ENCODE results near the gene CD3G. TPM values are rescaled to one million over a fixed set of nuclear protein-coding genes. Genes with fewer than 3 reads are reported as not detected.

The CD3G gene
- total and polyA plus RNA-seq, 10 donors, result 1.4 to 30.5 (median 17.3) TPM

DNA sequence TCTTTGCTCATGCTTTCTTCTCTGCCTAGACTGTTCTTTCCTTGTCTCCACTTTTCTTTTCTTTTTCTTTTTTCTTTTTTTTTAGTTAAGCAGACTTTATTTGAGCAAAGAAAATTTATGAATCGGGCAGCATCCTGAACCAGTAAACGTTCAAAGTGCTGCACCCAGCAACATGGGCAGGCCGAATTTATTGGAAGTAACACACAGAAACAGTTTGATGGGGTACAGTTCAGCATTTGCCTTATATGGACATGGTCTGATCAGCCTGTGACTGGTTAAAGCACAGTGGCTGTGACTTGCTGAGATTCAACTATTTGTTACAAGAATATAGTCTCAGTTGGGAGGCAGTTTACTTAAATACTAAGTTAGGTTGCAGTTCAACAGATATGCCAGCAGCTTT lies 23.6 kb upstream of the CD3G start:
- WGBS, 5 donors, result 76 to 95% (median 86%) methylated on average over 3 of the region's 3 CpGs
- H3K27ac ChIP-seq, result peak overlapping the region in 2 of 8 donors; percentile 42 to 82
- no peak for TF ChIP-seq POLR2A (IDR thresholded peaks at IDR 0.05)
- no peak for TF ChIP-seq POLR2AphosphoS5 (IDR thresholded peaks at IDR 0.05)
- TF ChIP-seq, protein P1, sequence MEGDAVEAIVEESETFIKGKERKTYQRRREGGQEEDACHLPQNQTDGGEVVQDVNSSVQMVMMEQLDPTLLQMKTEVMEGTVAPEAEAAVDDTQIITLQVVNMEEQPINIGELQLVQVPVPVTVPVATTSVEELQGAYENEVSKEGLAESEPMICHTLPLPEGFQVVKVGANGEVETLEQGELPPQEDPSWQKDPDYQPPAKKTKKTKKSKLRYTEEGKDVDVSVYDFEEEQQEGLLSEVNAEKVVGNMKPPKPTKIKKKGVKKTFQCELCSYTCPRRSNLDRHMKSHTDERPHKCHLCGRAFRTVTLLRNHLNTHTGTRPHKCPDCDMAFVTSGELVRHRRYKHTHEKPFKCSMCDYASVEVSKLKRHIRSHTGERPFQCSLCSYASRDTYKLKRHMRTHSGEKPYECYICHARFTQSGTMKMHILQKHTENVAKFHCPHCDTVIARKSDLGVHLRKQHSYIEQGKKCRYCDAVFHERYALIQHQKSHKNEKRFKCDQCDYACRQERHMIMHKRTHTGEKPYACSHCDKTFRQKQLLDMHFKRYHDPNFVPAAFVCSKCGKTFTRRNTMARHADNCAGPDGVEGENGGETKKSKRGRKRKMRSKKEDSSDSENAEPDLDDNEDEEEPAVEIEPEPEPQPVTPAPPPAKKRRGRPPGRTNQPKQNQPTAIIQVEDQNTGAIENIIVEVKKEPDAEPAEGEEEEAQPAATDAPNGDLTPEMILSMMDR (IDR thresholded peaks at IDR 0.05 in 8 of 11, conservative IDR thresholded peaks at IDR 0.05 in 3 of 11), result no peak

DNA sequence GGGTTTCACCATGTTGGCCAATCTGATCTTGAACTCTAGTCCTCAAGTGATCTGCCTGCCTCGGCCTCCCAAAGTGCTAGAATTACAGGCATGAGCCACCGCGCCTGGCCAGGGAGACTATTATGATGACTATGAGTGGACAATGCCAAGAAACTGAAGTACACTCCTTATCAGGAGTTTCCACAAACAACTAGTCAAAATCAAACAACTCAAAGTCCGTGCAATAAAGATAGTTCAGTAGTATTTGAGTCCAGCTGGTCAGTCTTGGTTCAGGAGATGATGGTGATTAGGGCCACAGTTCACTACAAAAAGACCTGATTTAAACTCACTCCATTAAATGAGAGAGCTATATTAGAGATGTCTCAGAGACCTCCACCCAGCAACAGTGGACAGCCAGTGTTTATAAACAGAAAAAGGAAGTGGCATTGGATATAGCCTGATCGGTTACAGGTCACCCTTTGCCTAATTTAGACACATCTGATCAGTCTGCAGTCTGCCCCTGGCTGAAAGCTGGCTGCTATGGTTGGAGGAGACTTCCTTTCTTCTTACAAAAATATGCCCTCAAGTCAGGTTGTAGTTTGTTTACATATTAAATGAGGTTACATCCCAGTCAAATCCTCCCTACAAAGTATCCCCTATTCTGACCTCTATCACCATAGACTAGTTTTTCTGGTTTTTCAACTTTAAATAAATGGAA lies 22.6 kb upstream of the CD3G start:
- no peak for DNase-seq
- TF ChIP-seq, protein P1 (IDR thresholded peaks at IDR 0.05 in 8 of 11, conservative IDR thresholded peaks at IDR 0.05 in 3 of 11), result no peak
- TF ChIP-seq POLR2A (IDR thresholded peaks at IDR 0.05) (no peak), POLR2AphosphoS5 (IDR thresholded peaks at IDR 0.05) (no peak)
- intact Hi-C loops (cut with DNase I; ENCODE audit: low total_unique reads), result no loop called here
- H3K27me3 ChIP-seq (replicated peaks in 1 of 7), result peaks cover 0 to 7% (median 0%) of the 10 kb centered on the region in 7 donors
- H3K4me1 ChIP-seq, result peaks cover 19 to 65% (median 52%) of the 10 kb centered on the region in 6 donors
- no peak overlapping the region for H3K4me3 ChIP-seq
- H3K27ac ChIP-seq, result peak overlapping the region in 5 of 8 donors; percentile 4 to 43 (median 30)
- H3K36me3 ChIP-seq, result no peaks in the 10 kb centered on the region
- 74 to 83% (median 80%) methylated on average over 5 of the region's 5 CpGs for WGBS, 5 donors
- no peaks in the 10 kb centered on the region for H3K9me3 ChIP-seq

More for the DNA sequence above, 23.6 kb upstream of the CD3G start:
- H3K9me3 ChIP-seq, result no peaks in the 10 kb centered on the region
- H3K4me1 ChIP-seq, result peaks cover 23 to 75% (median 62%) of the 10 kb centered on the region in 6 donors
- DNase-seq, result no peak
- no peak overlapping the region for H3K4me3 ChIP-seq
- intact Hi-C loops (cut with DNase I; ENCODE audit: low total_unique reads), result no loop called here
- H3K36me3 ChIP-seq, result no peaks in the 10 kb centered on the region
- peaks cover 0 to 7% (median 0%) of the 10 kb centered on the region in 7 donors for H3K27me3 ChIP-seq (replicated peaks in 1 of 7)

DNA sequence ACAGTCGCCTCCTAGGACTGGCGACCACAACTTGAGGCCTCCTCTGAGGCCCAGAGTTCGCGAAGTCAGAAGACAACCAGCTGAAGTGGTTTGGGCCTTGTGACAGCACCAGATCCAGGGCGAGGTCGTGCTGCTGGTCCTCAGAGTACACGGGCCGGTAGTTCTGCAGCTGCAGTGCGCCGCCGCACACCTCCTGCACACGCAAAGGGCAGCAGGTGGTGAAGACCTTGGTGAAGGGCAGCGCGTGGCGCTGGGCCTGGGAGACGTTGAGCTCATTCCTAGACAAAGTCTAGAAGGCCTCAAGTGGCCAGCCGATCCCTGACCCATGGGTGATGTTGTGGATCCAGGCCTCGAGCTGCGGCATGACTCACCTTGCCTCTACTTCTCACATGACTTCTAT lies 21.4 kb upstream of the CD3G start:
- no peaks in the 10 kb centered on the region for H3K9me3 ChIP-seq
- no peaks in the 10 kb centered on the region for H3K36me3 ChIP-seq
- no peak overlapping the region for H3K4me3 ChIP-seq
- peak overlapping the region in 2 of 8 donors; percentile 42 to 54 for H3K27ac ChIP-seq
- H3K4me1 ChIP-seq, result peaks cover 15 to 53% (median 40%) of the 10 kb centered on the region in 6 donors
- TF ChIP-seq POLR2A (IDR thresholded peaks at IDR 0.05) (no peak), POLR2AphosphoS5 (IDR thresholded peaks at IDR 0.05) (no peak)
- TF ChIP-seq, protein P1 (IDR thresholded peaks at IDR 0.05 in 8 of 11, conservative IDR thresholded peaks at IDR 0.05 in 3 of 11), result no peak
- intact Hi-C loops (cut with DNase I; ENCODE audit: low total_unique reads), result no loop called here
- no peaks in the 10 kb centered on the region for H3K27me3 ChIP-seq (replicated peaks in 1 of 7)
- WGBS, 5 donors, result 91 to 98% (median 96%) methylated on average over 16 to 19 of the region's 19 CpGs
- peak; percentile 74 for DNase-seq

DNA sequence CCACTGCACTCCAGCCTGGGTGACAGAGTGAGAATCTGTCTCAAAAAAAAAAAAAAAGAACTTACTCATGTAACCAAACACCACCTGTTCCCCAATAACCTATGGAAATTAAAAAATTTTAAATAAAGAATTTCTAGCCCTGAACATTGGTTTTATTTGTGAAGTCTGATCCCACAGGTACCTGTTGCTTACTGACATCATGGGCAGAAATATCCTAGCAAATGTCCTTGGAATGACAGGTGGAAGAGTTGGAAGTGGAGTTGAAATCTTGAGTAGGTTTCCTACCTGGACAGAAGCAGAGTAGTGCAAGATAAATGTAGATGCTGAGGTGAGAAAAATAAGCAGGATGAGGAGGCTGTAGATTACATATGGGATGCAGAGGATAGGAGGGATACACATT lies 18.9 kb upstream of the CD3G start:
- H3K4me1 ChIP-seq, result peaks cover 2 to 27% (median 15%) of the 10 kb centered on the region in 6 donors
- H3K36me3 ChIP-seq, result no peaks in the 10 kb centered on the region
- H3K27ac ChIP-seq, result no peak overlapping the region
- H3K27me3 ChIP-seq (replicated peaks in 1 of 7), result no peaks in the 10 kb centered on the region
- no peaks in the 10 kb centered on the region for H3K9me3 ChIP-seq
- TF ChIP-seq POLR2AphosphoS5 (IDR thresholded peaks at IDR 0.05), result no peak
- TF ChIP-seq, protein P1 (IDR thresholded peaks at IDR 0.05 in 8 of 11, conservative IDR thresholded peaks at IDR 0.05 in 3 of 11), result no peak
- DNase-seq, result no peak
- H3K4me3 ChIP-seq, result no peak overlapping the region
- intact Hi-C loops (cut with DNase I; ENCODE audit: low total_unique reads), result no loop called here

All from spleen (tissue), 11 donors.